Regular cardiac myocyte (primary cell): ENCODE measurements around the gene KCNMB2. TPM values are rescaled to one million over a fixed set of nuclear protein-coding genes. Genes with fewer than 3 reads are reported as not detected.

Source experiments
- total RNA-seq: library from RNA; depleted of rRNA; stranded (reverse); fragments of >200 nt; gene quantifications from 2 replicates; pipeline ENCODE4 v1.2.3, GENCODE V29; 2014

Gene KCNMB2
- total RNA-seq: not detected in 2 replicates

GRCh38 chr3:178536211-178537079 lies at the start of gene KCNMB2:
TSS of gene KCNMB2 (plus strand) at chr3:178536436.

